Globus pallidus (tissue), 1 donor: Measurements from ENCODE around the gene WNT5B.

Experiments
- DNase-seq: peaks from one replicate; pipeline ENCODE4 v3.0.0-alpha.2; 2015; ENCODE audit warnings: low spot score

The WNT5B gene

DNA sequence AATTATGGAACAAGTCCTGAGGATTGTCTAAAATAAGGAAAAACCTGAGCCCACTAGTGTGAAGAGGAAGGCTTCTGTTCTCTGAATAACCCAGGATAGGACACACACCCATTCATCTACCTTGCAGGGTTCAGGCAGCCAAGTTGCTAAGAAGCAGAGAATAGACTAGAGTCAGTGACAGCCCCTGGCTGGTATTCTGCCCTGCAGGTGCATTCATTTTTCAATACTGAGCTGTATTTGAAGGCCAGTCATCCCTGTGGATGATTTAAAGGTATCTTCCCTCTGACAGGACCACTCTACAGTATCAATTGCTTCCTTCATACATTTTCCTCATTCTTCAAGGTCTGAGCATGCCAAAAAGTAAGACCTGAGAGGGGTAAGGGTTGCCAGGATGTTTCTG is 22.9 kb downstream of the WNT5B start:
- DNase-seq: no peak

DNA sequence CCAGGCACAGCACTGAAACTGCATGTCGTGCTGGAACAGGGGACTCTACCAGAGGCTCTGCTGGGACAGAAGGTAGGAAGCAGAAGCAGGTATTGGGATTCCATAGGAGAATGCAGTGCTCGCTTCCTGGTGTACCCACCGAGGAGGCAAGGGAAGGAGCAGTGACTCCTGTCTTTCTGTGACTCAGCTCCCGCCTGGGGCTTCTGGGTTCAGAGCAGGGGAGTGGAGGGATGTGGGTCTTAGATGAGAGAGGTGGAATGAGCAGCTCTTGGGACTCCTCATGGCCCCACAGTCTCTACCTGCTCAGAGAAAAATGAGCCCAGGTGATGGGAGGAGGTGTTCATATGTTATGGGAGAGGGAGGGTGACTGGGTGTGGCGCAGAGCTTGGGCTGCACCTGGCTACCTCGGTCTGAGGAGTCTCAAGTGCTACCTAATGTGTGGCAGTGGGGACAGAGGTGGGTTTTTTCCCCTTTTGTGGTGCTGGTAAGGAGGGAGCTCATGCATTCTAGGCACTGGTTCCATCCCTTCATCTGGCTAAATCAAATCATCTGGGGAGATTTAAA is 26.3 kb downstream of the WNT5B start:
- DNase-seq: no peak

DNA sequence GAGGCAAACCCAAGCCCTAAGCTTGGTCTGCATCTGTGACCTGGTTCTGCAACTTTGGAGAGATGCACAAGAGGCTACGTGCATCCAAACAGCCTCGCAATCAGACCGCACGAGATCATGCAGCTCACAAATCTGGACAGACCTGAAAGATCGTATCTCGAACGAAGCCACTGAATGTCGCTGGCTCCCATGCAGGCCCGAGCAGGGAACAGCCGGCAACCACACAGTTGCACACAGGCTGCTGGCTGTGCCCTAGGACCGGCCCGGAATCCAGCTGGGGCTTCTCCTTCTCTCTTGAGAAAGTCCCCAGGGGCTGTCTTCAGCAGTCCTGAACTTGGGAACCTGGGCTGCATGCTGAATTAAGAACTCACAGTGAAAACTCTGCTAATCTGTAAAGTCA is 27.9 kb downstream of the WNT5B start:
- DNase-seq: peak; percentile 58

DNA sequence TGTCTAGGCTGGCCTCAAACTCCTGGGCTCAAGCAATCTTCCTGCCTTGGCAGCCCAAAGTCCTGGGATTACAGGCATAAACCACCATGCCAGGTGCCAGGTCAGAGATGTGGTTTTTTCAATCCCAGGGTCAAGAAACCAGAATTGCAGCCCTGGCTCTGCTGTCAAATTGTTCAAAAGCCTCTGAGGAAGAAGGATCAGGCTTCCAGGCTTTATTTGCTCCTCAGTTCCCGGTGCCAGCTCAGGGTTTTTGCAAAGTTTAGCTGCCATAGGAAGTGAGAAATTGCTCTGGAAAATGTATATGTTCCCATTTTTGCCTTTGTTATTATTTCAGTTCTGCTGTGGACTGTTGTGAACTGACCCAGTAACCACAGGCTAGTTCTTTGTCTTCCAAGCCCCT is 28.7 kb downstream of the WNT5B start:
- DNase-seq: no peak

DNA sequence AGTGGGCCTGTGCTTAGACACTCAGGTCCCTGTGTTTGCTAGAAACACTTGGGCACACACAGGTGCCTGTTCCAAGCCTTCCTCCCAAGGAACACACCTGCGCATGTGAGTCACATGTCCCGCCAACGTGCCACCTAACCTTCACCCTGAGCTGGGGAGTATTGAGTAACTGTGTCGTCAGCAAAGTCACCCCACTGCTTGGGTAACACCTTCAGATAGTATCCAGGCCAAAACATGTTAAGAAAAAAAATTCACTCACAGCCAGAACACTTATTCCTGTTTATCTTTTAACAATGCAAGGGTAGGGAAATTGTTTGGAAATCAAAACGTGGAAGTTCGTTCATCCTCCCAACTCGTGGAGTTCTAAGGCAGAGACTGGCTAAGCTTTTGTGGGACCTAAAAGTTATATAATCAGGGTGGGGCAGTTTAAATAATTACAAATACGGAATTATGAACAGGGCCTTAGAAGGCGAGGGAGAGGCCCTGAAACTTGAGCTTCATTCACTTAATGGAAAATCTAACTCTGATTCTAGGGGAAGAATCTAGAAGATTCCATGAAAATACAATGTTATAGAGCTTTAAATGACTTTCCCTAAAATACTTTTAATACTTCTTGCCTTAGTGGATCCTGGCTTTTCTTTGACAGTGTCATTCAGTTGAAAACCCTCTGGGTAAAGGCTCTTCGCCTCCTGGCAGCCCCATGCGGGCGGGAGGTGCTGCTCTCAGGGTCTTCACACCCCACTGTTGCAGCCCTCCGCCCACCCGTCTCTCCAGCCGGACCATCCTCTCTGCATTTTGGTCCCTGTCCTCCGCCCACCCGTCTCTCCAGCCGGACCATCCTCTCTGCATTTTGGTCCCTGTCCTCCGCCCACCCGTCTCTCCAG is 31.5 kb downstream of the WNT5B start:
- peak; percentile 67 for DNase-seq

DNA sequence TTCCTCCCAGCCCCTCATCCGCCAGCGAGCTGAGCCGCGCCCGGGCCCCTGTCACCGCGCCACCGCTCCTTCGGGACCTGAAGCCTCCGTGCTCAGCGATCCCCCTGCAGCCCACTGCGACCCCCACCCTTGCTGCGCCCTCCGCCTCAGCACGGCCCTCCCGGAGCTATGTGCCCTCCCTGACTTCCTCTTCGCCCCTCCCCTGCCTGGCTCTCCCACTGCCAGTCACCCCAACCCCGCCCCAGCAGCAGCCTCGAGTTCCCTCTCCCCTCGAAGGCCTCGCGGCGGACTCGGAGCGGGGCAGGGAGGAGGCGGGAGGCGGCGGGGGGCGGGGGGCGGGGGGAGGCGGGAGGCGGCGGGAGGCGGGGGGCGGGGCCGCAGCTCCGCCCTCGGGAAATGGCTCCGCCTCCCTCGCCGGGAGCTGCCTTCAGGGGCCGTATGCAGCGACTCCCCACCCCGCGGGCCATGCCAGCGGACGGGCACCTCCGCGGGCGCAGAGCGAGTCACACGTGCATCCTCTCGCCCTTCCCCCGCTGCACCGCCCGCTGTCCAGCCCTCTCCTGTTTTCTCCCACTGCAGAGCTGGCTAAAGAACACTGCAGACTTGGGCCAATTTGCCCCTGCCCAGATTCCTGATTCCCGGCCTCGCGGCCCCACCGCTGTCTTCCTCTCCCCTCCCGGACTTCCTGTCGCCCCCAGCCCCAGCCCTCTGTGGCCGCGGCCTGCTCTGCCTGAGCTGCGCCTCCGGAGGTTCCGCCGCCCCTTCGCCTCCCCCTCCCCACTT is 32.7 kb downstream of the WNT5B start:
- peak; percentile 94 for DNase-seq

DNA sequence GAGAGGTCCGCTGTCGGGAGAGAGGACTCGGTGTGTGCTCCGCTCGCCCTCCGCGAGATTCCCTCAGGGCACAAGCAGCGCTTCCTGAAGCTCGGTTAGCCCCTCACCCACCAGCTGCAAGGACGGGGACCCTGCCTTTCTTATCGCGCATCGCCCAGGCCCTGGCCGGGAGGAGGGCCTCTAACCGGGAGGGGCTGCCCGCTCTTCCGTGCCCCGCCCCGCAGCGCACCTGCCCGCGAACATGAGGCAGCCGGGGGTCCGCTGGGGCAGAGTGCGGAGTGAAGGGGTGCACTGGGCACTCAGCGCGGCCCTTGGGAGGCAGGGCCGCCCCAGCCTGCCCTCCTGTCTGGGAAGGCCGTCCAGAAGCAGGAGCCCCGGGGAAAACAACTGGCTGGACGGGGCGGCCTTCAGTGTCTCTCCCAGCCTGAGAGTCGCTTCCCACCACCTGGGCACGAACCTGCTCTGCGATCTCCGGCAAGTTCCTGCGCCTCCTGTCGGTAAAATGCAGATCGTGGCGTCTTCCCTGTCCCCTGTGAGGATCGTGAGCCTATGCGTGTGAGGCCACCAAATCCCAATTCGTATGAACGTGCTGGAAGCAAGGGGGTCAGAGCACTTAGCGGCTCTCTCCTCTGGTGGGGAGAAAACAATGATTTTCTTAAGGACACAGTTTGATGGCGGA is 33.9 kb downstream of the WNT5B start:
- DNase-seq: no peak

DNA sequence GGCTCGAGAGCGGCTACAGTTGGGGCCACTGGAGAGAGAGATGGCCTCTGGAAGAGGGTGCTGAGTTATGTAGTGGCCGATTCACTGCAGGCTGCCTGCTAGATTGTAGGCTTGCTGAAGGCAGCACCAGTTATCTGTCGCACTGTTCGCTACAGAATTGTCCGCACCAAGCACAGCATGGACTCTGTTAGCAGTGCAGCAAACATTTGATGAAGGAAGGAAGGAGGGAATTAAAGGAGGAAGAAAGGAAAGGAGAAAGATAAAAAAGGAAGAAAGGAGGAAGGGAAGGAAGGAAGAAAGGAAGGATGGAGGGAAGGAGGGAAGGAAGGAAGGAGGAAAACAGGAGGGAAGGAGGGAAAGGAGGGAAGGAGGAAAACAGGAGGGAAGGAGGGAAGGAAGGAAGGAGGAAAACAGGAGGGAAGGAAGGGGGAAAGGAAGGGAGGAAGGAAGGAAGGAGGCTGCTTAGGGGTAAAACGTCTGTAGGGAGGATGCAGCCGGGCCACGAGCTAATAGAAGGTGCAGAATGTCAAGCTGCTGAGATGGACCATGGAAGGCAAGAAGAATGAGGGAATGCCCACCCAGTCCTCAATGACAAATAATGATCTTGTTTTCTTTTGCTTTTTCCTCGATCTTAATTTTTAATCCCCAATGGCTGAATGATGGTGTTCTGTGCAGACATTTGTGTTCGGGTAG is 34.6 kb downstream of the WNT5B start:
- DNase-seq: no peak

DNA sequence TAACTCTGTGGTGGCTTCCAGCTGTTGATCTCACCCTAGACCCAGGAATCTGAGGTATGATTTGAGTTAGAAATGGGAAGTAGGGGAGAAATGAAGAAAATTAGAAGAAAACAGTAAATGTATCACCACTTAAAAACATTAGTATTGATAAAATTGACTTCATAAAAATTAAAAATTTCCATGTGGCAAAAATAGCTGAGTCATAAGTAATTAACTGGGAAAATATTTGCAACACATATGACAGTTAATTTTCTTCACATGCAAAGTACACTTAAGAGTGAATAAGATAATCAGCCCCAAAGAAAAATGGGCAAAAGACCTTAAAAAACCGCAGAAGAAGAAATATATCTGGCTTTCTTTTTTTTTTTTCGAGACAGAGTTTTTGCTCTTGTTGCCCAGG is 36.3 kb downstream of the WNT5B start:
- no peak for DNase-seq

DNA sequence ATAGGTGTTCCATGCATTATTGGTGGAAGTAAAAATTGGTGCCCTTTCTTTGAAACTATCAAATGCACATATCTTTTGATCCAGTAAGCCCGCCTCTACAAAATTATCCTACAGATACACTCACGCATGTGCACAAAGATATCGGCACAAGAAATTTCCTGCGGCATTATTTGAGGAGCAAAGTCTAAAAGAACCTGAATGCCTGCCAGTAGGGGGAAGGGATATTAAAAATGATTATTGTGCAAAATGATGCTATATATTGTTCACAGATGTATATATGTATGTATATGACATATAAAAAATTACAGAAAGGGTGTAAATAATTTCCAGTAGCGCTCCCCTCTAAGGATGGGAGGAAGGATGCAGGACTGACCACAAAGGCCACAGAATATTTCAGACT is 37.2 kb downstream of the WNT5B start:
- no peak for DNase-seq

DNA sequence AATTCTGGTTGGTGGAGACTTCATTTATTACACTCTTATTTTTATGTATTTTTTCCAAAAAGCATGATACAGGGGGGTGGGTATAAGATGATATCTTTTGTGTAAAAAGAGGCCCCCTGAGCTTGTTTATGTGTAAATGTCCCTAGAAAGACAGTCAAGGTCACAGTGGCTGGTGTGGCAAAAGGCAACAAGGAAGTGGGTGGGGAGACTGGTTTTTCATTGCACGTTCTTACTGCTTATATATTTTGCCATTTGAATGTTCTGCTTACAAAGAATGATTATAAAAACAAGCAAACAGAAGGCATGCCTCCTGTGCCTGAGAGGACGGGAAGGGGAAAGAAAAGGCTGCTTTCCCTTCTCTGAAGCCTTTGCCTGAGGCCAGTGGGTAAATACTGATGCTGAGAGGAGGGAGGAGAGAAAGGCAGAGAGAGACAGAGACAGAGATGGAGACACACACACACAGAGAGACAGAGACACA is 37.7 kb downstream of the WNT5B start:
- no peak for DNase-seq

DNA sequence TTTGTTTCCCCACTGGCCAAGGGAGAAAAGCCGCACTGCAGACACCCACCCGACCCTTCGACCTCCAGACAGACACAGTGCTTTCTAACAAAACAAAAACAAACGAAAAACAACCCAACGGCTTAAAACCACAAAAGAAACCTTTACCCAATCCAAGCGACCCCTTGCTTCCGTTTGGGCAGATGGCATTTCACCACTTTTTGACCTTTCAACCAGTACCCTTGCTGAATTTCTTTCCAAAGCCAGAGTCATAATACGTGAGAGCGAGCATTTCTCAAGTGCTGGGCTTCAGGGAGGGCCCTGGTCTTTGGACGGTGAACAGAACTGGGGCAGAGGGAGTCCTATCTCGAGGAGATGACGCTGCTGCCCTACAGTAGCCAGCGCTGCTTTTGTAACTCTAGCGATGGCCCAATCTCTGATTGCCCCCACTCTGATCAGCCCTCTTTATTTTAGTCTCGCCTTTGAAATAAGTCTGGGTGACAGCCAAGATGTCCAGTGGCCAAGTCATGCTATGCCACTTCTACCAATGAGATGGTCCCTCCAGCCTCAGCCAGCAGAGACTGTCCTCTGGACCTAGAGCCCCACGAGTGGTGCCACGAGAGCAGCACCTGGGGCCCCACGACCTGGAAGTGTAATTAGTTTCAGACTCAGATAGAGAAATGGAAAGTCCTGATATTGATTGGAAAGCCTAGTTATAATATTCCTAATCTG is 40.0 kb downstream of the WNT5B start:
- no peak for DNase-seq

DNA sequence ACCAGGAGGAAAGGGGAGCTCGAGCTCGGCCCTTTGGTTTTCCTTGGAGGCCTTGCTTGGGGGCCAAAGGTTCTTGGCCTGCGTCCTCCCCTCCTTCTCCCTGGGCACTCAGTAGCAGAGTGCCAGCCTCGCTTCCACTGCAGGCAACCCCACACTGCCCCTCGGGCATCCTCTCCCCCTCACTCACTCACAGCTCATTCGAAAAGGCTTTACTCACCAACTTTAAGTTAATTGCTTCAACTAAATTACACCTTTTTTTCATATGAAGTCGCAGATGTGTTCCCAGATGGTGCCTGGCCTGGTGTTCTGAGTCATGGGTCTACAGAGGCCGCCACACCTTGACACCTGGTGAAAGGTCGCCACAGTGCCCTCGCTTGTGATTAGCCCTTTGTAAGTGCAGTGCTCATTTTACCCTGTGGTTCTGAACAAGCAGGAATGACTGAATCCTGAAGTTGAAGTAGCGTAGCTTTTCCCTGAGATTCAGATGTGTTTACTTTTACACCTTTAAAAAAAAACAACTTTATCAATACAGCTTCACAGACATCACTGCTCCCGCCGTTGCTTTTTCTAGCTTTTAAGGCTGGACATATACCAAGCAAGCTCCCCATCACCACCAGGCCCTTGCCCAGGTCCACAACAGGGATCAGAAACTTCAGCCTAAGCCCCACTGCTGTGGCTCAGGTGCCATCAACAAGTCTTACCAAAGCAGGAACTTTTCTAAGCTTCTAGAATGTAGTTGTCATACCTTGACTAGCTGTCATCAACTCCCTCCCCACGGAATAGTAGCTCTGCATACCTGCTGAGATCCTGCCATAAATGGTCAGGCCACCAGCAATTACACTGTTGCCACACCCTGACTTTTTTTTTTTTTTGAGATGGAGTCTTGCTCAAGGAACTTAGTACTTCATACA is 41.6 kb downstream of the WNT5B start:
- no peak for DNase-seq

DNA sequence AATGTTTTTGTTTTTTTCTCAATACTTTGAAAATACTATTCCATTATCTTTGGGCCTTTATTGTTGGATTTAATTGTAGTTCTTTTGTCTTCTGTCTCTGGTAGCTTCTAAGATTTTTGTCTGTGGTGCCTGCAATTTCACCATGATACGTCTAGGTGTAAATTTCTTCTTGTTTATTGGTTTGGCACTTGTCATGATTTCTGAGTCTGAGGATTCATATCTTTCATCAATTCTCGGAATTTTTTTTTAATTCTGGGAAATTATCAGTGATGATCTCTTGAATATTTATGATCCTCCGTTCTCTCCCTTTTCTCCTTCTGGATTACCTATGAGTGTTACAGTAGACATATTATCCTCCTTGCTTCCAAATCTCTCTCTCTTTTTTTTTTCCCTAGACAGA is 47.0 kb downstream of the WNT5B start:
- DNase-seq: no peak

DNA sequence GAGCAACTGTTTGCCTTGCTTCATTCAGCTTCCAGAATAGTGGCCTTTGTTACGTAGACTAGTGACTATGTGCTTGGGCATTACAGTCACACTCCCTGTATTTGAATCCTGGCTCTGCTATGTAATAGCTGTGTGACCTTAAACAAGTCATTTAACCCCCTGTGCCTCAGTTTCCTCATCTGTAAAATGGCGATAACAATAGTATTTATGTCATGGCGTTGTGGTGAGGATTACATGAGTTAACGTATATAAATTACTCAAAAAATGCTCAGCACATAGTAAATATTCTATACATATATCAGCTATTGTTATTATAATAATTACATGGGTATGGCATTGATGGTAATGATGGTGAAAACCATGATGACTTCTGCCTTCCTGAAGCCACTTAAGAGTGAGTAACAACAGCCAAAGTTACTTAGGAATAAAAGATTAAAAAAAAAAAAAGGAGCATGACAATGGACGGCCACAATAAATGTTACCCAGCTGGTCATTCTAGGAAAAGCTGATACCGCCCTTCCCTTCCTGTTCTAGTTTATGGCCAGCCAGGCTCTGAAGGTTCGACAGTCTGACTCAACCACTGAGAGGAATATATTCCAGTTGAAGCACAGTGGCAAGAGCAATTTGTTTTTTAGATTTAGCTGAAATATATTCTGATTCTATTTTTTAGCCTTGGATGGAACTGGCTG is 51.9 kb downstream of the WNT5B start:
- DNase-seq: no peak

DNA sequence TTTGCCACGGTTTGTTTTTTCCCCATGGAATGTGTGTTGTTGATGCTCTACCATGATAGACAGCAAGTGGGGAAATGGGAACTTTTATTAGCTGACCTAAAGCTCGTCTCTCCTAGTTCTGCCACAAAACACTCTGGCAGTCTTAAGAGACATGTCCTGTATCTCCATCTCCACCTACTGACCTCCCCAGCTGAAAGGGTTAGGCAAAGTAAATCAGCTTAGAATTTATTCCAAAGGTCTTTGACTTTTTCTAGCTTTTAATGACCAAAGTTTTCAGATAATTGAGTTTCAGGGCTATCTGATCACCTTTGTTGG is 52.4 kb downstream of the WNT5B start:
- DNase-seq: no peak

DNA sequence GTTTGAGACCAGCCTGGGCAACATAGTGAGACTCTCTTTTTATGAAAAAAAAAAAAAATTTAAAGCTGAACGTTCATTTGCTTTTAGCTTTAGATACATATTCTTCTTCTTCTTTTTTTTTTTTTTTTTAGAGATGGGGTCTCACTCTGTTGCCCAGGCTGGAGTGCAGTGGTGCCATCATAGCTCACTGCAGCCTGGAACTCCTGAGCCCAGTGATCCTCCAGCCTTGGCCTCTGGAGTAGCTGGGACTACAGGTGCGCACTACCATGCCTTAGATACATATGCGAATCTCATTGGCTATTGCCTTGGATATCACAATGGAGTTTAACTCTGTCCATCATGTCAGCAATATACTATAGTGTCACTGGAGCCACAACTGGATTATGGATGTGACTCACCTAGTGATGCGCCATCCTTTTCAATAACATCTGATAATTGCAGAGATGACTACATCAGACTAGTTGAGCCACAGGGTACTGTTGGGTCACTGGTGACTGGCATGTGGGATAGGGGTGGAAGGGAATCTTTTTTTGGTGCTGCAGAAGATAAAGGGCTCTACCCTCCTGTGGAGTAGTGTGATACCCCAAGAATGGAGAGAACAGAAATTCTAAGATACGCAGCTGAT is 59.2 kb downstream of the WNT5B start:
- no peak for DNase-seq

DNA sequence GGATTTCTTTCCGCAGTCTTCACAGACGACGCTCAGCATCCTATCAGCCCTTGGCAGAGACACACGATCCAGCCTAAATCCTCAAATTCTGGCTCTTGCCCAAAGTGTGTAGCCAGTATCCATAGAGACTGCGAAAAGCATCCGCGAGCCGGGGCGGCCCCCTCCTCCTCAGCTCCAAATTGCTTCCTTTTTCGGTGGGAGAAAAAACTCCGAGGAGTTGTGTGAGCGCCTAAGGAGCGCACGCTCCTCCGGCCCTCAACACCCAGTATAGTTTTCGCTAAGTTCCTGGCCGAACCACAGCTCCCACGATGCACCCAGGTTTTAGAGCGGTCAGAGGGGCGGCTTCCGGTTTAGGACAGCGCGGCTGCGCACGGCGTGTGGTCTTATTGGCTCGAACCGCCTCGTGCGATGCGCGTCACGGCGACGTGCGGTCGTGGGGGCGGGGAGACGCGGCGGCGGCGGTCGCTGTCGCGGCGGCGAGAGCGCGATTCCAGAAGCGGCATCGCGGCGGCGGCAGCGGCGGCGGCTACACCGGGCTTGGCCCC is 61.6 kb downstream of the WNT5B start, which contains the start of gene ADIPOR2:
Gene ADIPOR2, plus strand, starts transcription at position 493 of the 545 bp plus-strand sequence. CDS start 63,274 bp downstream, outside the sequence.
- DNase-seq: peak; percentile 95
